ENCODE measurements around the gene EVPL. TPM values are rescaled to one million over a fixed set of nuclear protein-coding genes. Genes with fewer than 3 reads are reported as not detected.

Gene EVPL
- total and polyA plus RNA-seq, 2 of the 13 experiments (the other 11 are each of a cell fraction or from before 2014, with no cell fraction given), result 2.1 to 8.2 TPM

DNA sequence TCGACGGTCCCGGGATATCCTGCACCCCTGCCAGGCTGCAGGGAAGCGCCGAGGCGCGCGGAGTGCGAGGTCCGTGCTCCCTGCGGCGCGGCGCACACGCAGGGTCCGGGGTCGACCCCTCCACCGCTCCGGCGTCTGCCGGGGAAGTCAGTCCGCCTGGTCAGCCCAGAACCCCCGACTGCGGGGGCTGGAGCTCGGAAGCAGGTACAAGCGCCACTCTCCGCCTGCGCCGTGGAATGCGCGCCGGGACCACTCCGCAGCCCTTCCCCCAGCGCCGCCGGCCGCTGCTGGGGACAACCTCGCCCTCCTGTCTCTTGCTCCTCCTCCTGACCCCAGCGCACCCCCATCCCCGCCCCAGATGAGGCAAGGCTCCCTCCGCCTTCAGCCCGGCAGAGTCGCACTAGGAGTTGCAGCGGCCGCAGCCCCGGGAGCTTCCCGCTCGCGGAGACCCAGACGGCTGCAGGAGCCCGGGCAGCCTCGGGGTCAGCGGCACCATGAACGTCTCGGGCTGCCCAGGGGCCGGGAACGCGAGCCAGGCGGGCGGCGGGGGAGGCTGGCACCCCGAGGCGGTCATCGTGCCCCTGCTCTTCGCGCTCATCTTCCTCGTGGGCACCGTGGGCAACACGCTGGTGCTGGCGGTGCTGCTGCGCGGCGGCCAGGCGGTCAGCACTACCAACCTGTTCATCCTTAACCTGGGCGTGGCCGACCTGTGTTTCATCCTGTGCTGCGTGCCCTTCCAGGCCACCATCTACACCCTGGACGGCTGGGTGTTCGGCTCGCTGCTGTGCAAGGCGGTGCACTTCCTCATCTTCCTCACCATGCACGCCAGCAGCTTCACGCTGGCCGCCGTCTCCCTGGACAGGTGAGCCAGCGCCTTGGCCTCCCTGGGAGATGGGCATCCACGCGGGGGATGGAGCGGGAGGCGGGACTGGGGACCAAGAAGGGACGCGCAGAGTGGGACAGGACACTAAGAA is 47.6 kb upstream of the EVPL start, which contains the start of gene GALR2 (continued):
- TF ChIP-seq ZNF768 (CRISPR knock-in tag; IDR thresholded peaks at IDR 0.05), result 0 out of 2 replicates have a peak, but pooled peaks have one; percentile 21
- peak; percentile 36 for TF ChIP-seq HDAC1 (CRISPR knock-in tag; IDR thresholded peaks at IDR 0.05)
- no peak for TF ChIP-seq IRX3 (CRISPR knock-in tag; IDR thresholded peaks at IDR 0.05; ENCODE audit: borderline replicate concordance, low read depth)

DNA sequence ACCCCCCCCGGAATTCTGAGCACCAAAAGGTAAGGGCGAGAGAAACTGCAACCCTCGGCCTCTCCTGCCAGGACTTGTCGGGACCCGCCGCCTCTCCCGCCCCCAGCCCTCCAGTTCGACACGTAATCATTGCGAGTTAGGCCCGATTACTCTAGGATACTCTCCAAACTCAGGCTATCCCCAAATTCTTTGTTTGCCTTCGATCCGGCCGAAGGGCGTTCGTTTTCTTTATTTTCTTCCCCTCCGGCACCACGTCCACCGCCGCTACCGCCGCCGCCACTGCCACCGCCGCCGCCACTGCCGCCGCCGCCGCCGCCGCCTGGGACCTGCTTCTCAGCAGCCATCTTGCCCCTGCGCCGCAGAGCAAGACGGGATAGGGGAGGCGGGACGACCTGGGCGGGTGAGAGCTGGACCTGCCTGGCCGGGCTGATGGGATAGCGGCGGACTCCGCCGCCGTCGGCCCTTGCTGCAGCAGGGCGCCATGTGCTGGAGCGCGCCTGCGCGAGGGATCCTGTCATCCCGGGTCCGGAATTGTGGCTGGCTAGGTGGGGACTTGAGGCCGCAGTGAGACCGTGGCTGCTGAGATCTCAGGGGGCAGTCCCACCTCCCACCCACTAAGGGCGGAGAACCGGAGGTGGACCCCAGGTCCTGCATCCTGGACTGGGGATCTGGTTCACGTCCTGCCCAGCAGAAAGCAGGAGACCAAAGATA is 45.2 kb upstream of the EVPL start, which contains the start of gene SRP68:
SRP68 (minus strand) TSS at position 370 of the 711 bp plus-strand sequence; CDS start at position 344, 26 bp downstream.
- Histone ChIP-seq H3K27ac (ENCODE audit: extremely low read length, insufficient read depth, low read length) (peak within 1 kb of the TSS; percentile 69), H2AFZ (ENCODE audit: low read length) (peak within 1 kb of the TSS; percentile 73), H3K9me3 (ENCODE audit: low read length) (no peaks in the 10 kb centered on the region), H3K4me3 (replicated peaks in 1 of 3; ENCODE audit: insufficient read depth in 1 of 3, low read depth in 2 of 3, low read length in 3 of 3) (peak within 1 kb of the TSS; percentile 76 to 97 (median 86)), H3K79me2 (ENCODE audit: insufficient read depth, low read length) (peaks cover 24% of the 10 kb centered on the region), H3K36me3 (replicated peaks in 1 of 2; ENCODE audit: control insufficient read depth in 1 of 2, insufficient read depth in 2 of 2, low read length in 2 of 2) (peaks cover 5 to 14% of the 10 kb centered on the region in 2 experiments), H3K9ac (ENCODE audit: insufficient read depth, low read depth, low read length) (peak within 1 kb of the TSS; percentile 97), H3K4me2 (ENCODE audit: low read depth, low read length) (peak within 1 kb of the TSS; percentile 96), H3K4me1 (ENCODE audit: insufficient read depth, low read length) (peaks cover 39% of the 10 kb centered on the region), H4K20me1 (ENCODE audit: insufficient read depth, low read length) (peaks cover 10% of the 10 kb centered on the region; the same call in 1 of the 2 replicates), H3K27me3 (ENCODE audit: control insufficient read depth in 1 of 2, insufficient read depth in 2 of 2, low read length in 2 of 2) (peaks cover 20 to 39% of the 10 kb centered on the region in 2 experiments; a peak in 4 of 5 replicates)
- POLR2A ChIA-PET, result interaction anchor here (0.9 to 1.7 kb wide), 17 partner anchors 10 to 292 kb away, joined by 3 to 6 read pairs (median 3); partner anchors contain the start of genes ACOX1, EVPL, EXOC7 and FOXJ1
- FAIRE-seq (peak; percentile 94), ATAC-seq (peak; percentile 95), DNase-seq (ENCODE audit: low spot score) (peak; percentile 89)
- under 1% methylated on average over 44 of the region's 57 CpGs for WGBS (ENCODE audit: low lambda C conversion rate)
- no TSS peak for BruUV-seq (replicated peaks)
- intact Hi-C loops (cut with micrococcal nuclease; ENCODE audit: unreplicated experiment), result no loop called here
- in situ Hi-C loops (cut with HindIII; ENCODE audit: extremely low pct_ligation_motif_present, low pct_unique_long_range_greater_than_20kb), result no loop called here
- CTCF ChIA-PET (ENCODE audit: low intra/inter-chr PET ratio, low total read pairs), result no interaction called here
- TF ChIP-seq, protein P1, sequence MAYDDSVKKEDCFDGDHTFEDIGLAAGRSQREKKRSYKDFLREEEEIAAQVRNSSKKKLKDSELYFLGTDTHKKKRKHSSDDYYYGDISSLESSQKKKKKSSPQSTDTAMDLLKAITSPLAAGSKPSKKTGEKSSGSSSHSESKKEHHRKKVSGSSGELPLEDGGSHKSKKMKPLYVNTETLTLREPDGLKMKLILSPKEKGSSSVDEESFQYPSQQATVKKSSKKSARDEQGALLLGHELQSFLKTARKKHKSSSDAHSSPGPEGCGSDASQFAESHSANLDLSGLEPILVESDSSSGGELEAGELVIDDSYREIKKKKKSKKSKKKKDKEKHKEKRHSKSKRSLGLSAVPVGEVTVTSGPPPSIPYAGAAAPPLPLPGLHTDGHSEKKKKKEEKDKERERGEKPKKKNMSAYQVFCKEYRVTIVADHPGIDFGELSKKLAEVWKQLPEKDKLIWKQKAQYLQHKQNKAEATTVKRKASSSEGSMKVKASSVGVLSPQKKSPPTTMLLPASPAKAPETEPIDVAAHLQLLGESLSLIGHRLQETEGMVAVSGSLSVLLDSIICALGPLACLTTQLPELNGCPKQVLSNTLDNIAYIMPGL (CRISPR knock-in tag; IDR thresholded peaks at IDR 0.05; ENCODE audit: borderline replicate concordance in 1 of 2, low read depth in 1 of 2), result peak; percentile 91 to 97
- TF ChIP-seq ZNF432 (CRISPR knock-in tag; IDR thresholded peaks at IDR 0.05; ENCODE audit: borderline replicate concordance), result no peak
- peak; percentile 97 for TF ChIP-seq SAFB2 (CRISPR knock-in tag; IDR thresholded peaks at IDR 0.05; ENCODE audit: borderline replicate concordance, low read depth)
- peak; percentile 92 for TF ChIP-seq PTBP1 (IDR thresholded peaks at IDR 0.05; ENCODE audit: low read depth, low read length, poor library complexity, severe bottlenecking)
- TF ChIP-seq, protein P2, sequence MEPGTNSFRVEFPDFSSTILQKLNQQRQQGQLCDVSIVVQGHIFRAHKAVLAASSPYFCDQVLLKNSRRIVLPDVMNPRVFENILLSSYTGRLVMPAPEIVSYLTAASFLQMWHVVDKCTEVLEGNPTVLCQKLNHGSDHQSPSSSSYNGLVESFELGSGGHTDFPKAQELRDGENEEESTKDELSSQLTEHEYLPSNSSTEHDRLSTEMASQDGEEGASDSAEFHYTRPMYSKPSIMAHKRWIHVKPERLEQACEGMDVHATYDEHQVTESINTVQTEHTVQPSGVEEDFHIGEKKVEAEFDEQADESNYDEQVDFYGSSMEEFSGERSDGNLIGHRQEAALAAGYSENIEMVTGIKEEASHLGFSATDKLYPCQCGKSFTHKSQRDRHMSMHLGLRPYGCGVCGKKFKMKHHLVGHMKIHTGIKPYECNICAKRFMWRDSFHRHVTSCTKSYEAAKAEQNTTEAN (CRISPR knock-in tag; conservative IDR thresholded peaks at IDR 0.05), result 0 out of 2 replicates have a peak, but pooled peaks have one; percentile 26
- TF ChIP-seq, protein P3, sequence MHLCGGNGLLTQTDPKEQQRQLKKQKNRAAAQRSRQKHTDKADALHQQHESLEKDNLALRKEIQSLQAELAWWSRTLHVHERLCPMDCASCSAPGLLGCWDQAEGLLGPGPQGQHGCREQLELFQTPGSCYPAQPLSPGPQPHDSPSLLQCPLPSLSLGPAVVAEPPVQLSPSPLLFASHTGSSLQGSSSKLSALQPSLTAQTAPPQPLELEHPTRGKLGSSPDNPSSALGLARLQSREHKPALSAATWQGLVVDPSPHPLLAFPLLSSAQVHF (CRISPR knock-in tag; IDR thresholded peaks at IDR 0.05), result peak; percentile 76; the same call in 1 of the 2 replicates
- TF ChIP-seq, protein P4, sequence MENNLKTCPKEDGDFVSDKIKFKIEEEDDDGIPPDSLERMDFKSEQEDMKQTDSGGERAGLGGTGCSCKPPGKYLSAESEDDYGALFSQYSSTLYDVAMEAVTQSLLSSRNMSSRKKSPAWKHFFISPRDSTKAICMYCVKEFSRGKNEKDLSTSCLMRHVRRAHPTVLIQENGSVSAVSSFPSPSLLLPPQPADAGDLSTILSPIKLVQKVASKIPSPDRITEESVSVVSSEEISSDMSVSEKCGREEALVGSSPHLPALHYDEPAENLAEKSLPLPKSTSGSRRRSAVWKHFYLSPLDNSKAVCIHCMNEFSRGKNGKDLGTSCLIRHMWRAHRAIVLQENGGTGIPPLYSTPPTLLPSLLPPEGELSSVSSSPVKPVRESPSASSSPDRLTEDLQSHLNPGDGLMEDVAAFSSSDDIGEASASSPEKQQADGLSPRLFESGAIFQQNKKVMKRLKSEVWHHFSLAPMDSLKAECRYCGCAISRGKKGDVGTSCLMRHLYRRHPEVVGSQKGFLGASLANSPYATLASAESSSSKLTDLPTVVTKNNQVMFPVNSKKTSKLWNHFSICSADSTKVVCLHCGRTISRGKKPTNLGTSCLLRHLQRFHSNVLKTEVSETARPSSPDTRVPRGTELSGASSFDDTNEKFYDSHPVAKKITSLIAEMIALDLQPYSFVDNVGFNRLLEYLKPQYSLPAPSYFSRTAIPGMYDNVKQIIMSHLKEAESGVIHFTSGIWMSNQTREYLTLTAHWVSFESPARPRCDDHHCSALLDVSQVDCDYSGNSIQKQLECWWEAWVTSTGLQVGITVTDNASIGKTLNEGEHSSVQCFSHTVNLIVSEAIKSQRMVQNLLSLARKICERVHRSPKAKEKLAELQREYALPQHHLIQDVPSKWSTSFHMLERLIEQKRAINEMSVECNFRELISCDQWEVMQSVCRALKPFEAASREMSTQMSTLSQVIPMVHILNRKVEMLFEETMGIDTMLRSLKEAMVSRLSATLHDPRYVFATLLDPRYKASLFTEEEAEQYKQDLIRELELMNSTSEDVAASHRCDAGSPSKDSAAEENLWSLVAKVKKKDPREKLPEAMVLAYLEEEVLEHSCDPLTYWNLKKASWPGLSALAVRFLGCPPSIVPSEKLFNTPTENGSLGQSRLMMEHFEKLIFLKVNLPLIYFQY (CRISPR knock-in tag; IDR thresholded peaks at IDR 0.05; ENCODE audit: borderline replicate concordance), result no peak; the same call in 1 of the 2 replicates

All from HepG2 (cell line).